ENCODE measurements around the gene PIP5K1B. TPM values are rescaled to one million over a fixed set of nuclear protein-coding genes. Genes with fewer than 3 reads are reported as not detected.
A peak's percentile ranks its signal among the peaks of the same experiment; 100 is the strongest.

Gene PIP5K1B
- total and polyA plus RNA-seq, 2 of the 13 experiments (the other 11 are each of a cell fraction or from before 2014, with no cell fraction given), result 15.8 to 17.5 TPM

- TF ChIP-seq ZBTB39 (CRISPR knock-in tag; IDR thresholded peaks at IDR 0.05), result no peak
- 0 out of 2 replicates have a peak, but pooled peaks have one; percentile 23 for TF ChIP-seq NR2F2 (IDR thresholded peaks at IDR 0.05; ENCODE audit: borderline replicate concordance, low read depth)
- TF ChIP-seq ZNF549 (CRISPR knock-in tag; IDR thresholded peaks at IDR 0.05), result no peak
- TF ChIP-seq ARHGAP35 (CRISPR knock-in tag; IDR thresholded peaks at IDR 0.05; ENCODE audit: borderline replicate concordance), result no peak
- TF ChIP-seq EP300 (IDR thresholded peaks at IDR 0.05; ENCODE audit: low read depth in 2 of 2, low read length in 2 of 2), result peak in 1 of 2 experiments; percentile 48; a peak in 1 of 4 replicates
- TF ChIP-seq EP300 (CRISPR knock-in tag; IDR thresholded peaks at IDR 0.05; ENCODE audit: borderline replicate concordance), result no peak
- TF ChIP-seq, protein P1, sequence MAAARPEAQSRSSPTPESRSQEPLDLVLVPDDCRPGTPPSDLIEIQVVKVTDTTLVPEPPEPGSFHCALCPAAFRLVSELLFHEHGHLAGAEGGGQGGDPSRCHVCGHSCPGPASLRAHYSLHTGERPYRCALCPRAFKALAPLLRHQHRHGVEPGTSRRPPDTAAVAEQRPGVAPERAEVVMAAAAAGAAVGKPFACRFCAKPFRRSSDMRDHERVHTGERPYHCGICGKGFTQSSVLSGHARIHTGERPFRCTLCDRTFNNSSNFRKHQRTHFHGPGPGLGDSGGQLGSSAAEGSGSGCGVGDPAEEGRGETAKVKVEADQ (CRISPR knock-in tag; IDR thresholded peaks at IDR 0.05; ENCODE audit: borderline replicate concordance), result no peak
- TF ChIP-seq, protein P2, sequence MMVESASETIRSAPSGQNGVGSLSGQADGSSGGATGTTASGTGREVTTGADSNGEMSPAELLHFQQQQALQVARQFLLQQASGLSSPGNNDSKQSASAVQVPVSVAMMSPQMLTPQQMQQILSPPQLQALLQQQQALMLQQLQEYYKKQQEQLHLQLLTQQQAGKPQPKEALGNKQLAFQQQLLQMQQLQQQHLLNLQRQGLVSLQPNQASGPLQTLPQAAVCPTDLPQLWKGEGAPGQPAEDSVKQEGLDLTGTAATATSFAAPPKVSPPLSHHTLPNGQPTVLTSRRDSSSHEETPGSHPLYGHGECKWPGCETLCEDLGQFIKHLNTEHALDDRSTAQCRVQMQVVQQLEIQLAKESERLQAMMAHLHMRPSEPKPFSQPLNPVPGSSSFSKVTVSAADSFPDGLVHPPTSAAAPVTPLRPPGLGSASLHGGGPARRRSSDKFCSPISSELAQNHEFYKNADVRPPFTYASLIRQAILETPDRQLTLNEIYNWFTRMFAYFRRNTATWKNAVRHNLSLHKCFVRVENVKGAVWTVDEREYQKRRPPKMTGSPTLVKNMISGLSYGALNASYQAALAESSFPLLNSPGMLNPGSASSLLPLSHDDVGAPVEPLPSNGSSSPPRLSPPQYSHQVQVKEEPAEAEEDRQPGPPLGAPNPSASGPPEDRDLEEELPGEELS (CRISPR knock-in tag; IDR thresholded peaks at IDR 0.05), result peak; percentile 49; the same call in 1 of the 2 replicates
- TF ChIP-seq ZNF607 (CRISPR knock-in tag; IDR thresholded peaks at IDR 0.05; ENCODE audit: borderline replicate concordance), result no peak
- no peak for TF ChIP-seq DDIT3 (CRISPR knock-in tag; IDR thresholded peaks at IDR 0.05)
- TF ChIP-seq, protein P3, sequence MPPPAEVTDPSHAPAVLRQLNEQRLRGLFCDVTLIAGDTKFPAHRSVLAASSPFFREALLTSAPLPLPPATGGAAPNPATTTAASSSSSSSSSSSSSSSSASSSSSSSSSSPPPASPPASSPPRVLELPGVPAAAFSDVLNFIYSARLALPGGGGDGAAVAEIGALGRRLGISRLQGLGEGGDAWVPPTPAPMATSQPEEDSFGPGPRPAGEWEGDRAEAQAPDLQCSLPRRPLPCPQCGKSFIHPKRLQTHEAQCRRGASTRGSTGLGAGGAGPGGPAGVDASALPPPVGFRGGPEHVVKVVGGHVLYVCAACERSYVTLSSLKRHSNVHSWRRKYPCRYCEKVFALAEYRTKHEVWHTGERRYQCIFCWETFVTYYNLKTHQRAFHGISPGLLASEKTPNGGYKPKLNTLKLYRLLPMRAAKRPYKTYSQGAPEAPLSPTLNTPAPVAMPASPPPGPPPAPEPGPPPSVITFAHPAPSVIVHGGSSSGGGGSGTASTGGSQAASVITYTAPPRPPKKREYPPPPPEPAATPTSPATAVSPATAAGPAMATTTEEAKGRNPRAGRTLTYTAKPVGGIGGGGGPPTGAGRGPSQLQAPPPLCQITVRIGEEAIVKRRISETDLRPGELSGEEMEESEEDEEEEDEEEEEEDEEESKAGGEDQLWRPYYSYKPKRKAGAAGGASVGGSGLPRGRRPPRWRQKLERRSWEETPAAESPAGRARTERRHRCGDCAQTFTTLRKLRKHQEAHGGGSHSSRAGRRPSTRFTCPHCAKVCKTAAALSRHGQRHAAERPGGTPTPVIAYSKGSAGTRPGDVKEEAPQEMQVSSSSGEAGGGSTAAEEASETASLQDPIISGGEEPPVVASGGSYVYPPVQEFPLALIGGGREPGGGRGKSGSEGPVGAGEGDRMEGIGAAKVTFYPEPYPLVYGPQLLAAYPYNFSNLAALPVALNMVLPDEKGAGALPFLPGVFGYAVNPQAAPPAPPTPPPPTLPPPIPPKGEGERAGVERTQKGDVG (CRISPR knock-in tag; IDR thresholded peaks at IDR 0.05; ENCODE audit: borderline replicate concordance), result no peak
- no peak for TF ChIP-seq HES4 (CRISPR knock-in tag; IDR thresholded peaks at IDR 0.05; ENCODE audit: borderline replicate concordance)
- TF ChIP-seq ZNF3 (CRISPR knock-in tag; IDR thresholded peaks at IDR 0.05), result no peak
- TF ChIP-seq SMAD9 (CRISPR knock-in tag; IDR thresholded peaks at IDR 0.05), result no peak
- no peak for TF ChIP-seq ZKSCAN5 (CRISPR knock-in tag; IDR thresholded peaks at IDR 0.05)
- TF ChIP-seq TARDBP (CRISPR knock-in tag; IDR thresholded peaks at IDR 0.05), result 0 out of 2 replicates have a peak, but pooled peaks have one; percentile 29
- TF ChIP-seq ZNF333 (CRISPR knock-in tag; IDR thresholded peaks at IDR 0.05; ENCODE audit: borderline replicate concordance), result no peak
These were observed 50.7 kb downstream of the PIP5K1B start (continued) for GRCh38 chr9:68755752-68756151.
